HS-5 (cell line): ENCODE measurements around the gene MTMR2.
"Not testable (repeated sequence)": the region's sequence is repeated elsewhere in the genome, so short reads cannot be mapped to it uniquely, and the experiment has no call there.

Source experiments
- DNase-seq: peaks from one replicate; pipeline ENCODE4 v3.0.0-alpha.2; 2012; ENCODE audit warnings: low read depth

MTMR2 gene

DNA sequence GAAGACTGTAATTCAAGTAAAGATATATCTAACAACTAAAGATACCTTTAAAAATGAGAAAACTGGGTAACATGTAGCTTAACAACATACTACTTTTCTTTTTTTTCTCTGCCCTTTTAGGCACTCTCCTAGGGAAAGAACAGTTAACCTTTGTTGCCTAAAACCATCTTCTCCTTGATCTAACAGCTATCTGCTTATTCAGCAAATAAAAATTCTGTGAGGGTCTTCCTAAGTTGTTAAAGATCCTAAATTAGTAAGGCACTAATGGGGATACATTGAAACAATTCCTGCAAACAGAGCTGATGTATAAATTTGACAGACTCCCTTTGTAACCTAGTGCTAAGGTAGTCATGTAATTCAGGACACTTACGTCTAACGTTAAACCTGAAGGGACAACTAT lies 39.1 kb downstream of the MTMR2 start:
- no peak for DNase-seq

DNA sequence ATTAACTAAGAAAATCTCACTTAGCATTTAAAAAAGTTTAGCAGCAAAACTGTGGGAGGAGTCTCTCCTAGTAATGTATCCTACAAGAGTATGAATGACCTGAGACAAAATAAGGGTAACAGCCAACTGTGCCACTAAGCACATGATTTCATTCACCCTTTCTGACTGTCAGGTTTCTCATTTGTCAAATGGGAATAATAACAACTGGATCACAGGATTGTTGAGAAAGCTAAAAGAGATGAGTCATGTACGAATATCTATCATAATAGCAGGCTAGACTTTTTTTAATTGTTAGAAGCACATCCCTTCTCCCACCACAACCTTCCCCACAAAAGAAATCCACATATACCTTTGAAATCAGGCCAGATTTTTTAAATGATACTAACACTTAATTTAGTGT lies 39.5 kb downstream of the MTMR2 start:
- peak; percentile 22 for DNase-seq

DNA sequence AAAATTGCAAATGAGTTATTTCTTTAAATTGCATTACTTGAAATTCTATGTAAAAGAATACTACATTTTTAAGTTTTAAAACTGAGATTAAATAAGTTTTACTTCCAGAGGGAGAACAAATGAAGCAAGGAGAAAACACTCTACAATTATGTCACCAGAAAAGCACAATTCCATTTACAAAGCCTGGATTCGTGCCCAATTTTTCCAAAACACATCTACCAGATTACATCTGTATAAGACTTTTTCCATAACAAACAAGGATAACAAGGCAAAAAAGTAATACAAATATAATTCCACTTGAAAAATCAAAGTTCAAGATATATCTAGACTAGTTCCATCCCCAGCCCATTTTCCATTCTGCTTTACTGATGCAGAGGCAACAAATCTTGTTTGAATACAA lies 40.5 kb downstream of the MTMR2 start:
- no peak for DNase-seq

DNA sequence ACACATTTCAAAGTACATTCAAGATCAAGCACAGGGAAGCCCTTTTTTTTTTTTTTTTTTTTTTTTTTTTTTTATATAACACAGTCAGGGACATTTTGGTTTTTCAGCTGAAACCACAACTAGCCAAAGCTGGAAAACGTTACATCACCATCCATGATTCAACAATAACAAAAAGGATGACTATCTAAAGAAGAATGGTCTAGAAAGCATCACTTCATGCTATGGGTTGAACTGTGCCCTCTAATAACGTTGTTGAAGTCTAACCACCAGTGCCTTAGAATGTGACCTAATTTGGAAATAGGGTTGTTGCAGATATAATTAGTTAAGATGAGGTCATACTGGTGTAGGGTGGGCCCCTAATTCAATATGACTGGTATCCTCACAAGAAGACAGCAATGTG lies 46.6 kb downstream of the MTMR2 start:
- peak; percentile 96 for DNase-seq

DNA sequence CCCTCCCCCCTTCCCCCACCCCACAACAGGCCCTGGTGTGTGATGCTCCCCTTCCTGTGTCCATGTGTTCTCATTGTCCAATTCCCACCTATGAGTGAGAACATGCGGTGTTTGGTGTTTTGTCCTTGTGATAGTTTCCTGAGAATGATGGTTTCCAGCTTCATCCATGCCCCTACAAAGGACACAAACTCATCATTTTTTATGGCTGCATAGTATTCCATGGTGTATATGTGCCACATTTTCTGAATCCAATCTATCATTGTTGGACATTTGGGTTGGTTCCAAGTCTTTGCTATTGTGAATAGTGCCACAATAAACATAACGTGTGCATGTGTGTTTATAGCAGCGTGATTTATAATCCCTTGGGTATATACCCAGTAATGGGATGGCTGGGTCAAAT lies 53.0 kb downstream of the MTMR2 start:
- not testable (repeated sequence) for DNase-seq

DNA sequence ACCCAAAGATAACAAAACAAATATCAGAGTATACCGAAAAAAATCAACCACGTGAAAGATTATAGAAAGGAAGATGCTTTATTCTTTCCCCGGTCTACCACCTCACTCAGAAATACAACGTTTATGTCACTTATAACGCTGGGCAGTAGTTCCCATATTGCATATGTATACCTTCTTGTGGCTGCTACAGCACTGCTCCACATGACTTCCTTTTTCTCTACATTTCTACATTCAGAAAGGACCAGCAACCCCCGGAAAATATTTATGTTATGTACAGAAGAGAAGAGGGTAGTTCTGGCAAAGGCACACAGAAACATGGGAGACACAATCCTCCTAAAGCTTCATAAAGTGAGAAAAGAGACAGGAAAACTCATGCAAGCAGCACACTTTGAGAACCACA lies 56.8 kb downstream of the MTMR2 start:
- no peak for DNase-seq

DNA sequence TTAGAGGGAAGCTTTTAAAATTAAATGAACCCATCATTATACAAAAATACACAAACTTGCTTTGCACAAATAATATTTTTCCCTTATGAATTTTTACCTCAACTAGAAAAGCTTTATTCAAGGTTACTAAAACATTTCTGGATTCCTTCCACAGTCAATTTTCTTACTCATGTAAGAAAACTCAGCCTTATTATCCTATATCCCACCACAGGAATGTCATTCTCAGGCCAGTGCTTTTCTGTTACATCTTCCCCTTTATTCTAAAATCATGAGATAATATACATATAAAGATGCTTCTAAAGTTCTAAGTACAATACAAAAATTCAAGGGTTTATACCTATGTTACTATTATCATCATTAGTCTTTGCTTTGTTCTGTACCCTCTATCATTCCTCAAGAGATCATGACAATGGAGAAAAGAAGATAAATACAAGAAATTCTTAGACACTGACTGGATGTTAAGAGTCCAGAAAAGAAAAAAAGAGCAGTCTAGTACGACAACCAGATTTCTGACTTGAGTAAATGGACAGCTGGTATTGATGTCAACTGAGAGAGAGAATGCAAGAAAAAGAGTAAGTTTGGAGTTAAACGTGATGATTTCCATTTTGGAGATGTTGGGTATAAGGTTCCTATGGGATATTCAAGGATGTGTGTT lies 60.3 kb downstream of the MTMR2 start:
- peak; percentile 45 for DNase-seq

DNA sequence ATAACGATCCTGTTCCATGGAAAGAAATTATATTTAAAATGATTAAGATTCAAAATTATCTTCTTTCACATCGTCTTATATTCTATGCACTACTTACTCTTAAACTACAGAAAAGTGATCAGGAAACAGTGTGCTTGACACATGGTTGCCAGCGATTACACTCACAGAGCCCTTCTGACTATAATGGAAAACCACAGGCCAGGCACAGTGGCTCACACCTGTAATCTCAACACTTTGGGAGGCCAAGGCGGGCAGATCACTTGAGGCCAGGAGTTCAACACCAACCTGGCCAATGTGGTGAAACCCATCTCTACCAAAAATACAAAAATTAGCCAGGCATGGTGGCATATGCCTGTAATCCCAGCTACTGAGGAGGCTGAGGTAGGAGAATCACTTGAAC lies 63.9 kb downstream of the MTMR2 start:
- DNase-seq, result not testable (repeated sequence)

DNA sequence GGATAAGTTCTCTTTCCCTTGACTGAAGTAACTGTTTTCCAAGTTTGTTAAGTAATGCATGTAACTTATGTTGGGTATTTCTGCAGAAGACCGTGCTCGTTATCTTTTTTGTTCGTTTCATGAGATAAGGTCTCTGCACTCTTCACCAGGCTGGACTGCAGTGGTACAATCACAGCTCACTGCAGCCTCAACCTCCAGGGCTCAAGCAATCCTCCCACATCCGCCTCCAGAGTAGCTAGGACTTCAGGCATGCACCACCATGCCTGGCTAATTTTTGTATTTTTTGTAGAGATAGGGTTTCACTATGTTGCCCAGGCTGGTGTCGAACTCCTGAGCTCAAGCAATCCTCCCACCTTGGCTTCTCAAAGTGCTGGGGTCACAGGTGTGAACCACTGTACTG lies 69.5 kb downstream of the MTMR2 start:
- DNase-seq, result not testable (repeated sequence)

DNA sequence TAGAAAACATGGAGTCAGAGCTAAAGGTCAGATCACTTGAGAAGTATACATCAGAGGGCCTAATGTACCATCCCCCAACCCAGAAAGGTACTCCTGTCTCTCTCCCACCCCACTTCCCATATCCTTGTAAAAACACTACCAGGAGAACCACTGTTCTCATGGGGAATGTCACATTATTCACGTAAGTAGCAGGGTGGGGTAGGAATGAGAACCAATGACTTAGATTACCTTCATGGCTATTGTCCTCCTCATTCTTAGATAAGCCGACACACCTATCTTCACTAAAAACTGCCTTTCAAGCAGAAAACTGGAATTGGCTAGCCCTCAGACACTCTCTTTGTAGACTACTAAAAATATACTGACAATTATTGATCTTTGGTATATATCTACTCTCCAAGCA lies 70.0 kb downstream of the MTMR2 start:
- no peak for DNase-seq

DNA sequence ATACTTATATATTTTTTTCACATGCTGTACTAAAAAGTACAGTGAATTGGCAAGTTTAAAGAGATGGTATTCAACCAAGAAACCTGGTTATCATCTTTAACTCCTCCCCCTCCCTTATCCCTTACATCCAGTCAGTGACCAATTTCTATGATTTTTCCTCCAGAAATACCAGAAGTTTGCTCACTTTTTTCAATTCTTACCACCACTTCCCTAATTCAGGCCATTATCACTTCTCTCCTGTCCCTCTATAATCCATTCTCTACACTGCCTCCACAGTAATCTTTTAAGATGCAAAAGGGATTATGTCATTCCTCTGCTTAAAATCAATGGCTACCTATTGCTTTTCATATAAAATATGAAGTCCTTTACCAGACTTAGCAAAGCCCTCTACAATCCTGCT lies 70.8 kb downstream of the MTMR2 start:
- DNase-seq, result no peak

DNA sequence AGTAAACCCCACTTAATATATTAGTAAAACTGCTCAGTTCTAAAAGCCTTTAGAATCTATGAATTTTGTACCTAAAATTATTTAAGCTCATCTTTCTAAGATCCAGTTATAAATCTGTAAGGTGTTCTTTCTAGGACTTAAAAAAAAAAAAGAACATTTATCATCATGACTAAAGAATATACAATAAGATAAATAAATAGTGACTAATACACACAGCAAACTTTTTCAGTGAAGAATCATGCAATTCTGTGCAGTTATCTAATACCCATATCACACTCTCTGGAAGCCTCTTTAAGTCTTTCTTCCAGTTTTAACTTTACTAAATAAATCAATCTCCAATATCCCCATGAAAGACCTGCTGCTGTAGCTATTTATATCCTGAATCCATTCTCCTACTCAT lies 73.8 kb downstream of the MTMR2 start:
- DNase-seq, result no peak

DNA sequence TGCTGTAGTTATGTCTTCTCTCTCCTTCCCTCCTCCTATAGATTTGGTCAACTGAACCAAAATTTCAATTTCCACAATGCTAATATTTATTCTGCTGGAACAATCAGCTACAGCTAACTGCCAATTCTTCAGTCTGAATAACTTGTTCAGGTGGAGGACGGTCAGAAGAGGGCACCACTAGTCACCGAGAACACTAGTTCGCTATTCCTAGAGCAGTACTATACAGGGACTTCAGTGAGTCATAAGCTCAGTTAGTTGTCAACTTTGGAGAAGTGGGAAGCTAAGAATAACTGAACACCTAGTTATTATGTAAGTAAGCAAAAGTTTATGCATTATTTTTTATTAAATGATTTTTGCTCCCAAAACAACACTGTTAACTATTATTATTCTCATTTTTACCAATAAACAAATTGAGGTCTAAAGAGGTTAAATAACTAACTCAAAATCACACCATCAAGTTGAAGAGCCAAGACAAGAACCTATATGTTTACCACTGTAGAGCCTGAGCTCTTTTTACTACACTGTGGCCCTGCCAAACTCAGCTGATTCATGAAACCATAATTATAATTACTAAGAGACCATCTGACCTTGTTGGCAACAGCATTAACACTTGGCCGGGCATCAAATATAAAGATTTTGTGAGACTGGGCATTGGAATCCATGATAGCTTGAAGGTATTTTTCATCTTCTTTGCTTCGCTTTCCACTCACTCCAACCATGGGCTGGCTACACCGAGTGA lies 74.7 kb downstream of the MTMR2 start:
- DNase-seq, result no peak

DNA sequence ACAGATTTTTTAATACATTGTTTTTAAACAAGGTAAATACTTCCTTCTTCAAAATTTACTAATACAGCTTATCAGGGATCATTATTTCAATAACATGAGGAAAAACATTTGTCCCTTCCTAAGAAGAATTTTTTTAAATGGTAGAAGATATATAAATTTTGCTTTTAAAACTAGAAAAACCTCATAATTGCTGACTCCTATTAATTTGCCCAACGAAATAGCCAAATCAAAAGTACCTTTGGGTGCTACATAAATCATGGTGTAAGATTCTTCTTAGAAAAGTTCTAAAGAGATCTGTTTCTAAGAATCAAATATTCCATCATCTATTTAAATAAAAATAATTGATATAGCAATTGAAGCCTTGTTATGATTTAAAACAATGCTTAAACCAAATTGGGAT lies 78.7 kb downstream of the MTMR2 start:
- no peak for DNase-seq

DNA sequence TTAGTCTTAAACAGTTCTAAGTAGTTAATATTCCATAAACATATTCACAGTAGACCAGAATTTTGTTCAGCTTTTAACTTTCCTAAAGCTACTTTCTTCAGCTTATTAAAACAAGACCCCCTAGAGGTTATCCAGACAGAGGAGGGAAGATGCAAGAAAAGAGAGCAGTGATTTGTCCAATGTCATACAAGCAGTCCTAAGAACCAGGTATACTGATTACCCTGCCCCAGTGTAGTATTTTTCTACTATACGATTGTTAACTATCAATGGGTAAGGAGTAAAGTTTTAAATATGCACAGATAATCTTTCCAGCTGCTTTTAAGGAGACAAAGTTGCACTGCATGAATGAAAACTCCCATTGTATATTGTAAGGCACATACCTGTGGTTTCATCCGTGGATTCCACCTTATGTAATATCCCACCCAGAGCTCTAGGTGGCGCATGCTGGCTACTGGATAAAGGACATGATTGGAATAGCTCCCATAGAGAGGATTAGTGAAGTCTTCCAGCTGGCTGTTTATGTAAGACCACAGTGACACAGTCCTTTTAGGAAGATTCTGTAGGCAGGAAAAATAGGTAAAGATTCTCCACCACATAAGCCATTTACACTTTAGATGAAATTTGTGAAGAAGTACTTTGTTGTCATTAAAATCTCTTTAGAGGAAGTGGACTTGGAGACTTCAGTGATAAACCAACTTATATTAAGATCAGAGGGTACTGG lies 88.0 kb downstream of the MTMR2 start:
- DNase-seq, result no peak

DNA sequence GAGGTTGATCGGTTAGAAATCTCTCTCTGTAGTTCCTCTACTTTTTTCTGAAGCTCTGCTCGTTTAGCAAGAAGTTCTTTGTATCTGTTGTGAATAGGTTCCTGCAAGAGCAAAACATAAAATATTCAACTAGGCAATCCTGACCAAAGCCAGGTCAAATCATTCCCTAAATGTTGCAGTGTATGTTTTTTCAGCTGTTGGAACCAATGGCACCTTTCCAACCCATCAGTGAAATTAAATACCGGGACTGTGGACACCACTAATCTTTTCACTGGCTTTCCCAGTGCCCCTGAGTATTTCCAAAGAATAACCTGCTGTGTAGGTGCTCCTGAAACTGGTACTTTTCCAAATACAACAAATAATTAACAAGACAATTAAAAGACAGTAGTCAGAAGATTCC lies 88.6 kb downstream of the MTMR2 start:
- no peak for DNase-seq

DNA sequence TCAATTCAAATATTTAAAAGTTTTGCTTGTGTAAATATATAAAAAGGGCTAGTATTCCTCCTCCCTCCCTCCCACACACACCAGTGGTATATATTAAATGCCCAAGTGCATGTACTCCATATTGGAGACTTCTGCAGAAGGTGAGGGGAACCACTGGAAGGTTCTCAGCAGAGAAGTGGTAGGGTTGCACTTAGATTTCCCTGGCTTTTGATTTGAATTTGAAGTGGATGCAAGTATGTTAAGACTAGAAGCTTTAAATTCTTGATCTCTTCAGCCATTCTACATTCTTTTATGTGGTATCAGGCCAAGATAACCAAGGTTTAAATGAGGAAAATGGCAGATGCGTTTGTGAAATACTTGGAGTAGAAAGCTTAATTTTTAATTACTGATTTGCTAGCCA lies 90.5 kb downstream of the MTMR2 start:
- no peak for DNase-seq

DNA sequence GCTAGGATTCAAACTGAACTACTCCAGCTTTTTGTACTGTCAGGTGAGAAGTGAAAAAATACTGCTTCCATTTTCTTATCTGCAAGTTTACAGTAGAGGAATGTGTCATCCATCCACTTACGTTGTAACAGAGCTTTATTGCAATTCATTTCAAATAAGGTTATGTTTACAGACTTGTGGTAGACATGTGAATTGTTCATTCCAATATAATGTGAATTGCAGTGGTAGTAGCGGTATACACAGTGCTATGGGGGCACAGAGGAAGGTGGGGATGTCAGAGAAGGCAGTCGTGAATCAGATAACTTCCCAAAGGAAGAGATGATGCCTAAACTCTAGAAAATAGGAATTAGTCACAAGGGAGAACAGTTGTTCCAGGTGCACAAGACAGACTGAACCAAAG lies 91.1 kb downstream of the MTMR2 start:
- no peak for DNase-seq

DNA sequence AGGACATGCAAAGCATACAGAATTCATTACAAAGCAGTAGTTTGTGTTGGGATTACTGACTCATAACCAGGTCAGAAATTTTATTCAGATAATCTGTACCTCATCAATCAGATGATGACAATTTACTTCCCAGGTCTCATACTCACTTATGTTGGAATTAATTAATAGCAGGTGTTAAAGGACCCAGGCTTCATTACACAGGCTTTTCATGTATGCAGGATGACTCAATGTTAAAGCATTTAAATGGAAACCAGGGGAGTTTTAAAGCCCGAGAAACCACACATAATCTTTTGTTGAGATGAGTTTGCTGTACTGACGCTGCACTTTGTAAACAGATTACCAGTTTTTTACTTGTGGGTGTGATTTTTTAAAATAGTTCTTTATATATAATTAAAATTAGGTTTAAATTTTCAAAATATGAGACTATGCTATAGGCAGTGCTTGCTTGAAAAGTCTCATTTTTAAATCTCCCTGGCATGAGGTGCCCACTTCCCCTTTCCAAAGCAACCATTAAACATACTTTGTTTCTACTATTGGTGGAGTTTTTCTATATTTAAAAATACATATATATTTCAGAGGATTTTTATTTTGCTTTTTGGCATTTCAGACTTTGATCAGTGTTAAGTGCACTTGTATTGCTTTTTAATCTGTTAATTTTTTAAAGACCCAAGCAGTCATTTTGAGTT lies 92.6 kb downstream of the MTMR2 start:
- peak; percentile 88 for DNase-seq

DNA sequence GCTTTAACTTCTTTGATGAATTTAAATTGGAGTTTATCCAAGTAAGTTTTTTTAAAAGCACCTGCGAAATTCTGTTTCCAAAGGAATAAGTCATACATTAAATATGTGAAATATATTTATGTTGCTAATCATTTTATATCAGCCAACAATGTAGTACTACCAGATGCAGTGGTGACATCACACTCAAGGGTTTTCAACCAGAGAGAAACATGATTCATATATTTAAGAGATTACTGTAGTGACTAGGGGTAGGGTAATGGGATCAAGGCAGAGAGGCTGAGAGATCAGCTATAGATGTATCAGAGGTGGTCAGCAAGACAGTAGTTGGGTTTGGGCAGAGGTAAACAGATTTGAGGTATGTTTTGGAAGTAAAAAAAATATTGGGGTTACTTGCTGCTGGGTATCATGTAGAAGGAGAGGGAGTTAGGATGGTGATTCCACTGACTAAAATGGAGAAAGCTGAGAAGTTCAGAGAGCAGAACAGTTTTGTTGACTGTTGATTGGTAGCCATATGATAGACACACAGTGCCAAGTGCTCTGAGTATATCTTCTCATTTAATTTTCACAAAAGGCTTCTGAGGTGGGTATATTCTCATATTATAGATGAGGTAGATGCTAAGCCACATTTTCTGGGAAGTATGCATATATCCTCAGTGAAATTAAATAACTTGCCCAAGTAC lies 94.2 kb downstream of the MTMR2 start:
- no peak for DNase-seq

DNA sequence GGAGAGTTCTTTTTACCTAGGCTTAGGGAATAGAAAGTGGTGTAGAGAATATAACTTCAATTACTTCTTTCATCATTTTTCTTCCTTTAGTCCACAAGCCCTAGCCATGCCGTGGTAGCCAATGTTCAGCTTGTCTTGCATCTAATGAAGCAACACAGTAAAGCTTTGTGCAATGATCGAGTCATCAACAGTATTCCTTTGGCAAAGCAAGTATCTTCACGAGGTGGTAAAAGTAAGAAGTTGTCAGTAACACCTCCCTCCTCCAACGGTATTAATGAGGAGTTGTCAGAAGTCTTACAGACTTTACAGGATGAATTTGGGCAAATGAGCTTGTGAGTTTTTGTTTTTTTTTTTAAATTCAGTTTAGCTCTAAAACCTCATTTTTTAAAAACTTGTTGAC lies 96.2 kb downstream of the MTMR2 start:
- no peak for DNase-seq

DNA sequence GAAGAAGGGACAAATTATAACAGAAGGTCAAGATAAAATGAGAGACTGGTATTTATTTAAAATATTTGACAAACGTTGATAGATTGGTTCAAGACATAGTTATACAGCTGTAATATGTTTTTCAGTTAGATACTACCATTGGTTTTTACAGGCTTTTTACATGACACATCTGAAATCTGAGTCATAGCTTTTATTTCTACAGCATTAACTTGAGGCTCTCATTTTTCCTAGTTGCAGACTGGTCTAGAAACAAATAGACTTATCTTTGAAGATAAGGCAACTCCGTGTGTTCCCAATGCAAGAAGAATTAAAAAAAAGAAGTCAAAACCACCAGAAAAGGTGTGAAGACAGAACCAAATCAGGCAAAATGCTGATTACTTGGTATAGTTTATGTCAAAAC lies 102.3 kb downstream of the MTMR2 start:
- DNase-seq, result no peak
